HL-60/S4 (cell line): ENCODE data around the gene AADACL2.

Source experiments
- in situ Hi-C: fragments of 300-500 bp; cut with MboI; formaldehyde crosslinking; loops from 2 replicates; pipeline ENCODE4 v1.14.3; 2022; ENCODE audit warnings: low sequenced_read_pairs

The AADACL2 gene

DNA sequence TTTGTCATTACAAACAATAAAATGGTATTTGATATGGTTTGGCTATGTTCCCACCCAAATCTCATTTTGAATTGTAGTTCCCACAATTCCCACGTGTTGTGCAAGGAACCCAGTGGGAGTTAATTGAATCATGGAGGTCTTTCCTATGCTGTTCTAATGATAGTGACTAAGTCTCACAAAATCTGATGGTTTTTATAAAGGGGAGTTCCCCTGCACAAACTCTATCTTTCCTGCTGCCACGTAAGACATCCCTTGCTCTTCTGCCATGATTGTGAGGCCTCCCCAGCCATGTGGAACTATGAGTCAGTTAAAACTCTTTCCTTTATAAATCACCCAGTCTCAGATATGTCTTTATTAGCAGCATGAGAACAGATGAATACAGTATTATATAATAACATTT lies 64.7 kb downstream of the AADACL2 start:
- in situ Hi-C loops = no loop called here

DNA sequence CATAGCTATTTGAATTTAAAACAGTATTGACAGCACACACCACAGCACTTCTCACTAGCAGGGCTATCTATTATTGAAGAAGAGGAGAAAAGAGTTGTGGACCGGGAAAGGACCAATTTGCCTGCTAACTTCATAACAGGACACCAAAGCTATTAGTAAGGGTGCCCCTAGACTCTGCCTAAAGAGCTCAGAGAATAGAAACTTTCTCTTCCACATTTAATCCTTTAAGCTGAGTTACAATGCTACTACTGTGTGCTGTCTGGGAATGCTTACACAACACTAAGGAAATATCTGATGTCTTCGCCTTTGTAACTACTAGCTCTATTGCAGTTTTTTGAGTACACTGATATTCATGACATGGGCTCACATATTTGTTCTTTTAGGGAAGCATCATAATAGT lies 66.7 kb downstream of the AADACL2 start:
- in situ Hi-C loops = no loop called here

DNA sequence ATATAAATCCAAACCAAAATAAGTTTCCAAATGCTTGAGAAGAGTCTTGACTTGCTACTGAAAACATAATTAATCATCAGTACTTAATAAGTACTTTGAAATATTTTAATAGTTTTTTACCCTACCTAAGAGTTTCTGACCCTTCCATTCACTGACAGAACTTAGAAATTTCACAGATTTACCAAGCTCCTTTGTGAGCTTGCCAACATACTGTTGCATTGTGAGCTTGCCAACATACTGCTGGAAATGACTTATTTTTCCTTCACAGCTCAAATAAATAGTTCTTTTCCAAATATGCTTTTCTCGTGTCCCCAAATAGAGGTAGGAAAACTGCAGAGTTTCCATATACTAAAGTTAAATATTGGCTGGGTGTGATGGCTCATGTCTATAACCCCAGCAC lies 70.5 kb downstream of the AADACL2 start:
- in situ Hi-C loops = no loop called here

DNA sequence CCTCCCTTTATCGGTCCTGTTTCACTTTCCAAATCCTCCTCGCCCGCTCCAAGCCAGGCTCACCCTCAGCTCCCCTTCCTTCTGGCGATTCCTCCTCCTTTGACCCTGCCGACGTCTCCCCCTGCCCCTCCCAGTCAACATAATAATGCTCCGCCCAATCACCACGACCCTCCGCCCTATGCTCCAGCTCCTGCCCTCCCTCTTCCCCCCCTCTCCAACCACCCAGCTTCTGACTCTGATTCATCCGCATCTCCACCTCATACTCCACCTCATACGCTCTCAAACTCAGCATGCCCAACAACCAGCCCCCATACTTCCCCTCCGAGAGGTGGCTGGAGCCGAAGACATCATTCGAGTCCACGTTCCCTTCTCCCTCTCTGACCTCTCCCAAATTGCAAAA lies 73.1 kb downstream of the AADACL2 start:
- in situ Hi-C loops = no loop called here
